Activated naive CD4-positive, alpha-beta T cell (primary cell): ENCODE data around the gene RNF223.
"Not testable (repeated sequence)": the region's sequence is repeated elsewhere in the genome, so short reads cannot be mapped to it uniquely, and the experiment has no call there.

Experiments used
- DNase-seq, 4 experiments: peaks; one replicate each; lab custom pipeline; 2025; lab: John Stamatoyannopoulos, UW

The RNF223 gene

GRCh38 chr1:1109743-1110142, 35.6 kb upstream of the RNF223 start:
- no peak for DNase-seq

- no peak for DNase-seq
Observed at GRCh38 chr1:1106510-1107221, 32.6 kb upstream of the RNF223 start.

GRCh38 chr1:1104152-1104551, 30.0 kb upstream of the RNF223 start:
- not testable (repeated sequence) for DNase-seq

DNA sequence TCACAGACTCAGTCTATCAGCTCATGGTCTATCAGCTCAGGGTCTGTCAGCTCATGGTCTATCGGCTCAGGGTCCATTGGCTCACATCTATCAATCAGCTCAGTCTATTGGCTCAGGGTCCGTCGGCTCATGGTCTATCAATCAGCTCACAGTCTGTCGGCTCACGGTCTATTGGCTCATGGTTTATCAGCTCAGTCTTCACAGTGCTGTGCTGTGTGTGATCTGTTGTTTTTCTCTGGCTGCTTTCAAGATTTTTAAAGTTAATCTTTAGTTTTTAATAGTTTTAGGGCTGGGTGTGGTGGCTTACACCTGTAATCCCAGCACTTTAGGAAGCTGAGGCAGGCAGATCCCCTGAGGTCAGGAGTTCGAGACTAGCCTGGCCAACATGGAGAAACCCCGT, 27.4 kb upstream of the RNF223 start:
- no peak for DNase-seq

- DNase-seq = no peak
Observed at GRCh38 chr1:1100296-1100695, 26.2 kb upstream of the RNF223 start.

DNA sequence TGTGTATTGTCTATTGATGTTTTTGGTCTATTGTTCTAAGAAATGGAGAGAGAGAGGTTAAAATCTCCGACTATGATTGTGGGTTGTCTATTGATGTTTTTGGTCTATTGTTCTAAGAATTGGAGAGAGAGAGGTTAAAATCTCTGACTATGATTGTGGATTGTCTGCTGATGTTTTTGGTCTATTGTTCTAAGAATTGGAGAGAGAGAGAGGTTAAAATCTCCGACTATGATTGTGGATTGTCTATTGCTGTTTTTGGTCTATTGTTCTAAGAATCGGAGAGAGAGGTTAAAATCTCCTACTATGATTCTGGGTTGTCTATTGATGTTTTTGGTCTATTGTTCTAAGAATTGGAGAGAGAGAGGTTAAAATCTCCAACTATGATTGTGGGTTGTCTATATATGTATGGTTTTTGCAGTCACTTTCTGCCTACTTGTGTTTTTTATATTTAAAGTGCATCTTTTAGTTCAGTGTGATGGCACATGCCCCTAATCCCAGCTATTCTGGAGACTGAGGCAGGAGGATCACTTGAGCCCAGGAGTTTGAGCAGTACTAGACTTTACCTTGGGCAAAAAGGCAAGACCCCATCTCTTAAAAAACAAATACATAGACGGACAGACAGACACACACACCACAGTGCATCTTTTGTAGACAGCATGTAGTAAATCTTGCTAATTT, 25.5 kb upstream of the RNF223 start:
- DNase-seq = no peak

DNA sequence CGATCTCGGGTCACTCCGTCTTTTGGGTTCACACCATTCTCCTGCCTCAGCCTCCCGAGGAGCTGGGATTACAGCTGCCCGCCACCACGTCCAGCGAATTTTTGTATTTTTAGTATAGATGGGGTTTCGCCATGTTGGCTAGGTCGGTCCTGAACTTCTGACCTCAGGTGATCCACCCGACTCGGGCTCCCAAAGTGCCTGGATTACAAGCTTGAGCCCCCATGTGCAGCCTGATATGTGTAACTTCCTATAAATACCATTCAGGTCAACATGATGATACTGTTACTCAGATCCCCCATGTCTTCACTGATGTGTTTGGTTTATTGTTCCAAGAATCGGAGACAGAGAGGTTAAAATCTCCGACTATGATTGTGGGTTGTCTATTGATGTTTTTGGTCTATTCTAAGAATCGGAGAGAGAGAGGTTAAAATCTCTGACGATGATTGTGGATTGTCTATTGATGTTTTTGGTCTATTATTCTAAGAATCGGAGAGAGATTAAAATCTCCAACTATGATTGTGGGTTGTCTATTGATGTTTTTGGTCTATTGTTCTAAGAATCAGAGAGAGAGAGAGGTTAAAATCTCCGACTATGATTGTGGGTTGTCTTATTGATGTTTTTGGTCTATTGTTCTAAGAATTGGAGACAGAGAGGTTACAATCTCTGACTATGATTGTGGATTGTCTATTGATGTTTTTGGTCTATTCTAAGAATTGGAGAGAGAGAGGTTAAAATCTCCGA, 24.7 kb upstream of the RNF223 start:
- no peak for DNase-seq

- DNase-seq = not testable (repeated sequence)
Observed at GRCh38 chr1:1096136-1096535, 22.0 kb upstream of the RNF223 start.

DNA sequence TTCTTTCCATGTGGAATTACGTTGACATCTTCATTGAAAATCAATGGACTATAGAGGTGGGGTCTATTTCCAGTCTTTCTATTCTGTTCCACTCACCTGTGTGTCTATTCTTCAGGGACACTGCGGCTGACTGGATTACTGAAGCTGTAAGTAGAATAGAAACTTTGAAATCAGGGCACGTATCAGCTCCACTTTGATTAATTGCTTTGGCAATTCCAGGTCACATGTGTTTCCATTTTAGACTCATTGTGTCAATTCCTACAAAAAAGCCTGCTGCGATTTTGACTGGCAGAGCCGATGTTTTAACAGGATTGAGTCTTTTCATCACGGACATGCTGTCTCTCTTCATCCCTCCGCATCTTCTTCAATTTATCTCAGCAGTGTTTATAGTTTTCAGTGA, 20.9 kb upstream of the RNF223 start:
- DNase-seq = no peak

GRCh38 chr1:1093610-1093943, 19.5 kb upstream of the RNF223 start:
- no peak for DNase-seq

GRCh38 chr1:1092894-1093609, 18.9 kb upstream of the RNF223 start:
- DNase-seq = no peak

- DNase-seq = no peak
Observed at GRCh38 chr1:1092149-1092855, 18.2 kb upstream of the RNF223 start.

GRCh38 chr1:1091344-1092148, 17.4 kb upstream of the RNF223 start:
- DNase-seq = no peak

DNA sequence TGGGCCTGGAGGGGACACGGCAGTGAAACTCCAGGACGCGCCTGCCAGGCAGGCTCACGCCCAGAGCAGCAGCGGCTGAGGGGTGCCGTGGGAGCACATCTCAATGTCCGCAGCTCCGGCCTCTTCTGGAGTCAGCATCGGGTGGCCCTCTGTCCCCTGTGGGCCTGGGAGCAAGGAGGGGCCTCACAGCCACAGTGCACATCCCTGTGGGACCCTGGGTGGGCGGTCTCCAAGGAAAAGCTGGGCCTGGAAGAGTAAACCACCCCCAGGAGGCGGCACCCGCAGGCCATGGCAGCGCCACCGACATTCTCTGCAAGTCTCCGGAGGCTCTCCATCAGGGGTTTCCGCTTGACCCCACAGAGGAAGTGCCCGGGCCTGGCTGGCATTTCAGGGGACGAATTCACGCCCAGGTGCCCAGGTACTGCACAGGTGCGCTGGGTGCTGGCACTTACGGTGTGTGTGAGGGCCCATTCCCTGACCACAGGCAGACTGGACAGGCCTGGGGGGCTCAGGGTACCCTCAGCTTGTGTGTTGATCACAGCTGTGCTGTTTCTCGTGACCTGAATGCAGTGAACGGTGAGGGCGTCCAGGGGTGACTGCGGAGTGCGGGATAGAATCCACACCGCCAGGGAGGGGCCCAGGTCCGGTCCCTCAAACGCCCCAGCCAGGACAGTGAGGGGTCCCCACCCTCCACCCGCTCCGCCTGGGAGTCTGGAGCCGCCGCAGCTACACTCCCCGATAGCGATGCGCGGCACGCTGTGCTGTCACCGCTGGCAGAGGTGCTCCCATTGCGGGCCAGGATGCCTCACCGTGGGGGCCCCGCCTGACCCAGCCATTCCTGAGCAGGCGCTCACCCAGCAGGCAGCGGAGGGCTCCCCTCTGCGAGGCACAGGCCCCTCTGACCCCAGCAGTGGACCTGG, 16.6 kb upstream of the RNF223 start:
- DNase-seq = no peak

- no peak for DNase-seq
Observed at GRCh38 chr1:1089731-1090423, 15.8 kb upstream of the RNF223 start.

DNA sequence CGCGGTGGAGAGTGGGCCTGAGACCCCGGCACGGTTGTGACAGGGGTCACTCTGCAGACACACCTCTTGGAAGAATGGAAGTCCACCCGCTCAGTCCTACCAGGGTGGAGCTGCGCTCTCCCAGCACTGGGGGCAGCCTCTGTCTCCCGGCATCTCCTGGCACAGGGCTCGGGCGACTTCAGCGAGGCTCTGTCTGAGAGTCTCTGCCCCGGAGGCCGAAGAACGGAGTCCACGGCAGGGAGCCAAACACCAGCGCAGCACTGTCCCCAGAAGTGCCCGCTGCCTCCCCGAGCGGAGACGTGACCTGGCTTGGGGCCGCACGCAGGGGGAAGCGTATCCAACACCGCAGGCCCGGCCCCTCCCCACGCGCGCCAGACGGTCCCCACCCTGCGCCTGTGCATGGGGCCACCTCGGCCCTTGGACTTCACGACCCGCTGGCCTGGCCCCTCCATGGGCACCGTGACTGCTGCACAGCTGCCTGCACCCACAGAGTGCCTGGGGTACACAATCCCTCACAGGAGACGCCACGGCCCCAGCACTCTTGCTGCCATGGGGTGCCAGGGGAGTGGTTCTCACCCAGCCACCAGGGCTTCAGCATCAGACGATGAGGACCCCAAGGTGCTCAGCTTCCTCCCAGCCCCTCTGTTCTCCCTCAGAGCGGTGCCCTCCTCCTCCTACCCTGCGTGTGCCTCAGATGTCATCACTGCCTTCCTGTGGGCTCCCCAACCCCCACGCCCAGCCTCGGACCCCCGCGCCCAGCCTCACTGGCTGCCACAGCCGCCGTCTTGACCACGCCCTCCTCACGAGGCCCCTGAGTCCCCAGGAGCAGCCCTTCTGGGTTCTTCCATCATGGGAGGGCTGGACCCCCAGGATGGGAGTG, 14.9 kb upstream of the RNF223 start:
- DNase-seq = no peak

GRCh38 chr1:1088029-1088800, 14.1 kb upstream of the RNF223 start:
- no peak for DNase-seq
